Islet of Langerhans (tissue), 1 donor: ENCODE data around the gene HSD17B11.
"Not testable (repeated sequence)": the region's sequence is repeated elsewhere in the genome, so short reads cannot be mapped to it uniquely, and the experiment has no call there.

Experiments used
- FAIRE-seq: peaks from one replicate; lab custom pipeline; 2011; peaks lifted over from hg19 to GRCh38; lab: Jason Lieb, UNC

HSD17B11 gene, protein sequence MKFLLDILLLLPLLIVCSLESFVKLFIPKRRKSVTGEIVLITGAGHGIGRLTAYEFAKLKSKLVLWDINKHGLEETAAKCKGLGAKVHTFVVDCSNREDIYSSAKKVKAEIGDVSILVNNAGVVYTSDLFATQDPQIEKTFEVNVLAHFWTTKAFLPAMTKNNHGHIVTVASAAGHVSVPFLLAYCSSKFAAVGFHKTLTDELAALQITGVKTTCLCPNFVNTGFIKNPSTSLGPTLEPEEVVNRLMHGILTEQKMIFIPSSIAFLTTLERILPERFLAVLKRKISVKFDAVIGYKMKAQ

DNA sequence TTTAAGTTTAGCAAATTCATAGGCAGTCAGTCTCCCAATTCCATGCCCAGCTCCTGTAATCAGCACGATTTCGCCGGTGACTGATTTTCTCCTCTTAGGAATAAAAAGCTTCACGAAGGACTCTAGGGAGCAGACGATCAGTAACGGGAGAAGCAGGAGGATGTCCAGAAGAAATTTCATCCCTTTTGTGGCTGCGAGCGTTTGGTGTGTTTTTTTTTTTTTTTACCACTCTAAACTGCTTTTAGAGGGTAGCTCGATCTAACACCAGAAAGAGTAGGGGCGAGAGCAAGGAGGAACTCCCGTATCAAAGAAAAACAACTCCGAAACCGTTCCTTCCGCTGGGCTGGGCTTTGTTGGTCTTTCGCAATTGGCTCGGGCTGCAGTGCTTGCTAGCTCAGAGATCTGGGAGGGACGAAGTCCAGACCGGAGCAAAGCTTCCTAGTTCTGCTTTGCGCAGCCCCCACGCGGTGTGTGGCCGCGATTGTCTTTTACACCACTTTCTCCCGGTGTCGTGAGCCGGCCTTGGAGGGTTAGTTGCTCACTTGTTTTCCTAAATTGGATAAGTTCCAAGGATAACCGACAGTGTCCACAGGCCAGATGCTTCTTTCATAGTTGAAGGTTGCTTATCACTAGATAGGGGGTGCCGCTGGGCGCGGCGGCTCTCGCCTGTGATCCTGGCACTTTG is at the start of gene HSD17B11:
TSS of gene HSD17B11 (minus strand) at position 298 of the 685 bp plus-strand sequence. CDS start at position 180, 118 bp downstream.
- FAIRE-seq: peak; percentile 49

DNA sequence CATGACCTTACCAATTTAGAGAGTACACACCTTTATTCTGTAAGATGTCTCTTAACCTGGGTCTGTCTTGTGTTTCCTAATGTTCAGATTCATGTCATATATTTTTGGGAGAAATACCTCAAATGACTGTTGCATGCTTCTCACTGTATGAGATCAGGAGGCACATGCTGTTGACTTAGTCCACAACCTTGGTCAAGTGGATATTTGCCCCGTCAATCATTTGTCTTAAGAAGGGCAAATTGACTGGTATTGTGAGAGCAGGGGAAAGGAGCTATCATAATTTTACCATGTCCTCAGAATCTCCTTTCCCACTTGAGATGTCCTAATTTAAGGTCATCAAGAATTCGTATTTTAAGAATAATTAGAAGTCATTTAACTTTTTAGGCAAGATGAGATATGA is 42.4 kb upstream of the HSD17B11 start:
- FAIRE-seq: no peak

DNA sequence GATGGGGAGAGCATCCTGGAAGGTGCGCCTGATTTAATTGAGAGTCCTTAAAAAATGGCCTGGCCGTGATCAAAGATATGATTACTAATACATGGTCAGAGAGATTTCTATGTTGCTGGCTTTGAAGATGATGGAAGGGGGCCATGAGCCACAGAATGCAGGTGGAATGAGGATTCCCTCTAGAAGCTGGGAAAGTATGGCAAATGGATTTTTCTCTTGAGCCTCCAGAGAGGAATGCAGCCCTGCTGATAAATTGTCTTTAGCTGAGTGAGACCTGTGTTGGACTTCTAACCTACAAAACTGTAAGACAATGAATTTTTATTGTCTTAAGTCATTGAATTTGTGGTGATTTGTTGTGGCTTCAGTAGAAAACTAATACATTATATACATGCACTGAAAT is 39.0 kb upstream of the HSD17B11 start:
- FAIRE-seq: no peak

DNA sequence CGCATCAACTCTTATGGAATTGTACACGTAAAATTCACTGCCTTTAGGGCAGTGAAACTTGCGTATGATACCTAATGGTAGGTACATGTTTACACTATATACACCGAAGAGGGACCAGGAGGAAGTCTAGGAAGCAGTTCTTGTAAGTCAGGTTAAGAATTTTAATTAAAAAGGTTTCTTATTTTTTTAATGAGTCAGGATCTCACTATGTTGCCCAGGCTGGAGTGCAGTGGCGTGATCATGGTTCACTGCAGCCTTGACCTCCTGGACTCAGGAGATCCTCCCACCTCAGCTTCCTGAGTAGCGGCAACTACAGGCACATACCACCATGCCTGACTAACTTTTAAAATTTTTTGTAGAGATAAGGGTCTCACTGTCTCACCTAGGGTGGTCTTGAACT is 38.0 kb upstream of the HSD17B11 start:
- FAIRE-seq: no peak

DNA sequence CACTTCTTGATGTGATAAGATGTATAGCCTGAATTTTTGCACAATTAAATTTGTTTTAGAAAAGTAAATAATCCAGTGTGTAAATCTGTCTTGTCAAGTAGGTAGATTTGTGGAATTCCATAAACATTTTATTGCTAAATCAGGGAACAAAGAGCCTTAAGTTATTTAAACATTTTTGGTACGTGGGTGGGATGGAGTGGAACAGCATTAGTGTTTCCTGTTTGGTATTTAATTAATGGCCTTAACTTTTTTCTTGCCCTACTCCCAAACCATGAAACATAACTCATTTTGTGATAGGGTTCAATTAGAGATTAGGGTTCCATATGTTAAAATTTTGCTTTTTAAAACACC is 36.5 kb upstream of the HSD17B11 start:
- FAIRE-seq: no peak

DNA sequence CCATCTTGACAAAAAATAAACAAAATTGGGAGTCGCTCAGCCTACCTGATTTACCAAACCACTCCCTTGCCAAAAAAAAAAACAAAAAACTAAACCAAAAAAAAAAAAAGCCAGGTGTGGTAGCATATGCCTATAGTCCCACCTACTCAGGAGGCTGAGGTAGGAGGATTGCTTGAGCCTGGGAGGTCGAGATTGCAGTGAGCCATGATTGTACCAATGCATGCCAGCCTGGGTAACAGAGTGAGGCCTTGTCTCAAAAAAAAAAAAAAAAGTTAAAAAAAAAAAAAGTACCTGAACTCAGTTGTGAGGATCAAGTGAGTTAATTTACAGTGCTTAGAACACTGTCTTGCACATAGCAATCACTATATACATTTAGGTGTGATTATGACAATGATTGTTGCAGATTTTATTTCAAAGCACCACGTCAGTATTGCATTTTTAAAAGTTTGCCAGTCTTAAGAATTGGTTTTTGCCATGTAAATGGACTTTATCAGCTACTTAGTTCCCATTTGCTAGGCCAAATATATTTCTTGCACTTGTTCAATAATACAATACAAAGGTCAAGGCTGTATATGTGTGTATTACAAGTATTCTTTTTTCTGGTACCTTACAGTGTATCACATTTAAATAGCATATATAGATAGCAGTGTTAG is 36.0 kb upstream of the HSD17B11 start:
- no peak for FAIRE-seq

DNA sequence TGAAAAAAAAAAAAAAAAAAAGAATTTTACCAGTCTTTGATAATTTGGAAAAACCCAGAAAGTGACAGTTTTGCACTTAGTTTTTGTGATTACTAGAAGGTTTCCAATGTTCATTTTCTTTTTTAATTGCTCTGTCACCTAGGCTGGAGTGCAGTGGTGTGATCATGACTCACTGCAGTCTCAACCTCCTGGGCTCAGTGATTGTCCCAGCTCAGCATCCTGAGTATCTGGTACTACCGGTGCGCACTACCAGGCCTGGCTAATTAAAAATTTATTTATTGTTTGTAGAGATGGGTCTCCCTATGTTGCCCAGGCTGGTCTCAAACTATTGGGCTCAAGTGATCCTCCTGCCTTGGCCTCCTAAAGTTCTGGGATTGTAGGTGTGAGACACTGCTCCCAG is 34.7 kb upstream of the HSD17B11 start:
- FAIRE-seq: no peak

DNA sequence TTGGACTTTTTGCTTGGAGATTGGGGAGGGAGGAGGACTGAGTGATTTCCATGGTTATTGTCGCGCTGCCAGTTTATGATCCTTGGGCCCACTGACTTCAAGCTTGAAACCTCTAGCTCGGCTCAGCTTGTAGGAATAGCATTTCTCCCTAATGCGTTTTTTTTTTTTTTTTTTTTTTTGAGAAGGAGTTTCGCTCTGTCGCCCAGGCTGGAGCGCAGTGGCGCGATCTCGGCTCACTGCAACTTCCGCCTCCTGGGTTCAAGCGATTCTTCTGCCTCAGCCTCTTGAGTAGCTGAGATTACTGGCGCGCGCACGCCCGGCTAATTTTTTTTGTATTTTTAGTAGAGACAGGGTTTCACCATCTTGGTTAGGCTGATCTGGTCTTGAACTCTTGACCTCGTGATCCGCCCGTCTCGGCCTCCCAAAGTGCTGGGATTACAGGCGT is 33.1 kb upstream of the HSD17B11 start:
- FAIRE-seq: not testable (repeated sequence)

DNA sequence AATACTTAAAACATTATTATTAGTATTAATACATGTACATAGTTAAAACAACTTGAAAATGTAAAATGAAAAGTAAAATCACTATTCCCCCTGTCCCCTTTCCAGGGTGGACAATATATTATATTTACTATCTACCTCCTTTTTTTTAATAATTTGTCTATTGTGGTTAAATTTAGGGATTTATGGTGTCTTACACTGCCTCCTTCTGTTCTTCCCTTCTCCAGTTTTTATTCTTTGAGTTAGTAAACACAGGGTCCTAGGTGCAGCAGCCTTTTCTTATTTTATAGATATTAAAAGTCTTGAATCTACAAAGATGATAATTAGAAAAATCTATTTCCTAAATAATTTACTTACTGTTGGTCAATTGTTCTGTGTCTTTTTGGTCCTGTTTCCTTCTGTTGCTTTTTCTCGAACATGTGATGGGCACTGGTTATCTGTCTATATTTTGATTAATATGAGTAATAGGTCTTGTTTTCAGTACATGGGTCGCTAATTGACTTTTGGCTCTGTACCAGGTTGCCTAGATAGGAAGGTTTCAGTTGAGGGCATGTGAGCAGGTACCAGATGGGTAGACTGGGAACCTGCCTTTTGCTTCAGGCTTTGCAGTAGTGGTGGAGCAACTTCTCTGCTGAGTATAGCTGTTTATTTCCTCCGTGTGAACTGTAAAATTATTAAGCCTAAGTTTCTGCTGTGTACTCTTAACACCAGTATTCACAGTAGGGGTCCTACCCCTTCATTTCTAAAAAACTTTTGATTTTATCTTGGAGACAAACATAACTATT is 32.5 kb upstream of the HSD17B11 start:
- FAIRE-seq: peak; percentile 60

DNA sequence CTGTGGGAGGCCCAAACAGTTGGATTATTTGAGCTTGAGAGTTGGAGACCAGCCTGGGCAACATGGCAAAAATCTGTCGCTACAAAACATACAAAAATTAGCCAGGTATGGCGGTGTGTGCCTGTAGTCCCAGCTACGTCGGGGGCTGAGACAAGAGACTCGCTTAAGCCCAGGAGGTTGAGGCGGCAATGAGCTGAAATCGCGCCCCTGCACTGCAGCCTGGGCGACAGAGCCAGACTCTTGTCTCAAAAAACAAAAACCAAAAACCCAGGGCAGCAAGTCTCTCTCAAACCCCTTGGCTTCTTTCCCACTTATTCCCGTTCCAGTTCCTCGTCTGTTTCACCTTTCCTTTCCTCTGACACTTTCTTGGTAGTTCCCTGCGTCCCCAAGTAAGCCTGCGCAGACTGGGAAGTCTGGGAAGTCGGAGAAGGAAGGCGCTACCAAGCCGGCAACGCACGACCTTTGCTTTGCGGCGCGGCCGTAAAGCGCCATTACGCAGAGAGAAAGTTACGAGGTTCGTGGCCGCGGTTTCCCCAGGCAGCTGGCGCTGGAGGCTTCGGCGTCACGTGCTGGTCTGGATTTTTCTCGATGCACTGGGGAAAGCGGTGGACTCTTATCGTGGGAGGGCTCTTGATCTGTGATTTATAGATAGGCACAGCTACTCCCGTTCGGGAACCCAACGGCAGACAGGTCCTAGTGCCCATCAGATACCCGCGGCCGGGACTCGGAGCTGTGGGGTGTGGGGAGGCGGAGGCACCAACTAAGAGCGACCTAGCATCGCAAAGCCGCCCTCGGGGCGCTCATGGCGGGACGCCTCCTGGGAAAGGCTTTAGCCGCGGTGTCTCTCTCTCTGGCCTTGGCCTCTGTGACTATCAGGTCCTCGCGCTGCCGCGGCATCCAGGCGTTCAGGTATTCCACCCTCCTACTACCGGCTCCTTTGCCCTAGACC is 31.4 kb upstream of the HSD17B11 start, which contains the start of gene NUDT9:
TSS of gene NUDT9 (plus strand) at position 470 of the 949 bp plus-strand sequence. CDS start at position 803, 333 bp downstream.
- FAIRE-seq: no peak

DNA sequence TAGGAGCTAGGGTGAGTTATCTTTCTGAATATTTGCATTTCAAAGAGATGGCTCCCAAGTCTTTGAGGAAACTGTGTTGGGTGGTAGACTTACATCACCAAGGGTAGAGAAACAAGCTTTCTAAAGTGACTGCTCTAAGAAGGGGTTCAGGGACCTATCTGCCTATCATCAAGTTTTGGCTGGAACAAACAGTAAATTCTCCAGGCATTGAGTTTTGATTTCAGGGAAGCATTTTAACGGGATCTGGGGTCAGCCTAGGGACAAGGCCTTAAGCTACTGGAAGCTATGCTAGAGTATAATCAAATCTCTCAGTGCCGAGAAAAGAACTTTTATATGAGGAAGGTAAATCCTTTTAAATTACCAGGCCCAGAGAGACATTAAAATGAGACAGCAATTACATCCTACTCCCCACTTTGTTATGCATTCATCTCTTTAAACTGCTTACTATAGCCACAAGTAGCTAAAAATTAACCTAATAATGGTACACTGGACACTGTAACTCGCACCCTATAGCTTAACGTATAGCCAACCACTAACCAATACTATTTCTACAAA is 29.4 kb upstream of the HSD17B11 start:
- no peak for FAIRE-seq

DNA sequence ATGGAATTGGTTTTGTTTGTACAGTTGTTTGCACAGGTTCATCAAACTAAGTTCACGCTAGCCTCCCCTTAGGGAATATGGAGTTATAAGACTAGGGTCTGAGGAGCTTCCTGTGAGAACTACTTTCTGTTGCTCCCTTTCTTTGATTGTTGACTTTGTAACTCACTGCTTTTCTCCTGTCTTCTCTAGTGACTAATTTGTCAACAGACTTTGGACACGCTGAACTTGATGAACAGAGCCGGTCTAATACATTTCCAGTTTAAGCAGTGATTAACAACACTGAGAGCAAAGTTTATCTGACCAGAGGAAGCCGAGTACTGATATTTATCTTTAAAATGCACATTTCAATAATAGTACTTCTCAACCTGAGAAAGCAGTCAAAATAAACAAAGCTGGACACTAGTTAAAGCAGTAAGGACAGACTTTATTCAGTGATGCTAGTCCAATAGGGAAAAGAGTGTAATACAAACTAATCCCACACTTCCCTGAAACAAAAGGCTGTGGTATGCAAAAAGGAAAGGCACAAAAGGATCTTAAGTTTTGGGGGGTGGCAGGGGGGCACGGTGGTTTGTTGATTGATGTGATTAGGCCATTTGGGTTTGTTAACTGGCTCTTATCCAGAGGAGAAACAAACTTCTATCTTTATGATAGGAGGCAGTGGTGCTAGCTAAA is 28.7 kb upstream of the HSD17B11 start:
- no peak for FAIRE-seq

DNA sequence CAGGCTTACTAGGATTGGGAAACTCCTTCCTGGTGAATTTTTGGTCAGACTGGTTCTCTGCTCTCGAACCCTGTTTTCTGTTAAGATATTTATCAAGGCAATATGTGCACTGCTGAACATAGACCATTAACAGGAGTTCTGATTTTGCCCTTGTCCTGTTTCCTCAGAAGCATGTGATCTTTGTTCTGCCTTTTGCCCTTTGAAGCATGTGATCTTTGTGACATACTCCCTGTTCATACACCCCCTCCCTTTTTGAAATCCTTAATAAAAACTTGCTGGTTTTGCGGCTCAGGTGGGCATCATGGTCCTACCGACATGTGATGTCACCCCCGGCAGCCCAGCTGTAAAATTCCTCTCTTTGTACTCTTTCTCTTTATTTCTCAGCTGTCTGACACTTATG is 27.4 kb upstream of the HSD17B11 start:
- FAIRE-seq: not testable (repeated sequence)

DNA sequence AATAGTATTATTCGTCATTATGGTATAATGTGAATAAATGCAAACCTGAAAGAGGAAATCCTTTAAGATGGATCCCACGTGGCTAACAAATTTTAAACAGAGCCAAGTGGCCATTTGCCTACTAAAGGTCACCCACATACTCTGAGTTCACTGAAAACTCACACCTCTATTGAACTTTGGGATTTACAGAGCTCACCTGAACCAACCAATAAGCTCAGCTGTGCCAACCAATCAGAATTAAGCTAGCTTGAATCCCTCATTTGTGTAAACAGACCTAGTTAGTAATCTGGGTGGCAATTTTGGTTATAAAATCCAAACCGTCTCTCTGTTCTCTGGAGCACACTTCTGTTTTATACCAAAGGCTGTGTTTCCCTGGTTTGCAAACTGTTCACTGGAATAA is 26.0 kb upstream of the HSD17B11 start:
- FAIRE-seq: no peak

DNA sequence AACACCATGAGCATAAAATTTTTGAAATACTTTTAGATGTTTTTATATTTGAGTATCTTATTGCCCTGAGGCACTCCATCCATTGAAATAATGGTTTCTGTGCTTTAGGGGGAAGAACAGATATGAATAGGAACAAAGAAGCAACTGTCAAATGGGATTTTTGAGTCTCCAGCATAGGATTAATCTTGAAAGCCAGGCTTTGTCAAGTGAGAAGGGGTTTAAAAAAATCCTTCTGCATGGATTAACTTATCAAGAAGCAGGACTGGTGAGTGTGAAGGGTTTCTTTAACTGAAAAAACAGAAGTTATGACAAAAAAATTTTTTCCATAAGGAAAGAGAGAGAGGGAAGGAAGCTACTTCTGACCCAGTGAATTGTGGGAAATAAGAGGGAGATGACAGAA is 23.8 kb upstream of the HSD17B11 start:
- FAIRE-seq: no peak

DNA sequence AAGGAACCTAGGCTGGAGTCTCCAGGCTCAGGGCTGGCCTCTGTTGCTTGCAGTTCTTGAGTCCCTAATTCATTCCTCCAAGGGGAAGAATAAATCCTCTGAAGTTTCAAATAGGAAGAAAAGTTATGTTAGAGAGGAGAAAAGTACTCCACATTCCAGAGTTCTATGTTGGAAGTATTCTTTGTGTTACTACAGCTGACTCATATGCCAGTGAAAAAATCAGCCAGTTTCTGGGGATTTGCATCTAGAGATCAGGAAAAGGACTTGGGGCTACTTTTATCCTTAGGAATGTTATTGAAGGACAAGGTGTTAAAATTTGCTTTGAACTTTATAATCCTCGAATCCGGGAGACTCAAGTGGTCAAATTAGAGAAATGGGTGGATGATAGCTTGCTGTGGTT is 19.7 kb upstream of the HSD17B11 start:
- no peak for FAIRE-seq

DNA sequence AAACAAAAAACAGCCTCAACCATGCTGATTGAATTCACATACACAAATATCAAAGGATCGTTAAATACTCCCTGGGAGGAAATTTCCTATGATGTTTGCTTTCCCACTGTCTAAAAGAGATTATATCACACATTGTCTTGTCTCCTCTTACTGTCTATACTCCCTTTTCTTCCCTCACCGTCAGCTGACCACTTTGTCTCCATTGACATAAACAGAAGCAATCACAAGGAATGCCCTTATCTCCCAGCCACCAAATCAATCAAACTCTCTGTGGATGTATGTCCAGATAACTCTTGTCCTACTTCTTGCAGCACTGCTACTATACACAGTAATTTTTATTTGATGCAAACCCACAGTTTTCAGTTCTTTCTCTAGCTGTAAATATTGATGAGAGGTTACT is 19.2 kb upstream of the HSD17B11 start:
- FAIRE-seq: no peak

DNA sequence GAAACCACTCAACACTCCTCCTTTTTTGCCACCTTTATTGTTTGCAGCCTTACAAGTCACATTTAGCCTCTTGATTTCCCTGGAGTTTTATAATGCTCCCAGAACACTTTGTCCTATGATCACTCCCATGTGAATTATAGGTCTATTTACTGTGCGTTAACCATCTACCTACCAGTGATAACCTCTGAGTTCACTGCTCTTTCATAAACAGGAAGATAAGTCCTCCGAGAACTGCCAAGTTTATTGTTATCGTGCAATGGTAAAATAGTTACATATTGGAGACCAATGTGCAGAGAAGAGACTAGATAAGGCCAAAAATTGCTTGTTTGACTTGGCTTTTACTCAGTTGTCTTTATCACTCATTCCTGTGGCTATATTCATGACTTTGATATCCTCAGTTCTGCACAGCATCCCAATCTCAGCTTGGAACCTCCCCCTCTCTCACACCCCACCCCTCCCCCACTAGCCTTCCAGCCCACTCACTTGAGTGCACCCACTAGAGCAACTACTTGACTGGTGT is 18.5 kb upstream of the HSD17B11 start:
- no peak for FAIRE-seq

DNA sequence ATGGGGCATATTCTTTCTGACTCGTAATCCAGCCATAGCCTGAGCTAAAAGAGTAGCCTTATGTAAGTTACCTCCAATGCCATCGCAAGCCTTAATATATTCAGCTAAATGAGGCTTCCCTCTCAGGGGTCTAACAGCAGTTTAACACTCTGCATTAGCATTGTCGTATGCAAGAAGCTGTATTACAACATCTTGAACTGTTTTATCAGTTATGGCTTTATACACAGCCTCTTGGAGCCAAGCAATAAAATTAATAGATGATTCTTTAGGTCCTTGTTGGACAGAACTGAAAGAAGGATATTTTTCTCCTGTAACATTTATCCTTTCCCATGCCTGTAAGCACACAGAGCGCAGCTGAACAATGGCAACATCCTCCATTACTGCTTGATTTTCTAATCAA is 15.9 kb upstream of the HSD17B11 start:
- FAIRE-seq: not testable (repeated sequence)

DNA sequence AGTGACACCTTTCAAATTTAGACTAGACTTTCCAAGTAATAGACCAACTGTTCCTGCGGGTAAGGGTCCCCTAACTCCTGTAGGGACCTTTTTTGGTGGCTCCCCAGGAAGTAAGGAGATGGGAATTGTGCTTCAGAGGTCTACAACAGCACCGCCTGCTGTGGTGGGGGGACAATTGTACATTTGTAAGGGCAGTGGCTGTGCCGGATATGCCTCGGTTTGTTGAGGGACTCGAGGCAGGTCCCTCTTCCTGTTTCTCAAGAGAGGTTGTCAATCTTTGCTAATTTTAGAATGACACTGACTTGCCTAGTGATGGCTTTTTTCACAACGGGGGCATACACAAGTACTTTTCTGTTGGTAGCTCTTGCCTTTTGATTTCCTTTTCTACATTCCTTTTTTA is 15.5 kb upstream of the HSD17B11 start:
- no peak for FAIRE-seq
